Hepatocyte (in vitro differentiated cells): ENCODE results near the gene SLC7A4. TPM values are rescaled to one million over a fixed set of nuclear protein-coding genes. Genes with fewer than 3 reads are reported as not detected.

ENCODE experiments used
- DNase-seq: peaks from one replicate; pipeline ENCODE4 v3.0.0-alpha.2; 2016; ENCODE audit warnings: low spot score
- H2AFZ ChIP-seq: fragments of 200-600 bp; sonication (generic); 2 replicates; pipeline ENCODE4 v1.6.0; 2016; ENCODE audit warnings: antibody characterized with exemption, mild to moderate bottlenecking
- H3K27ac ChIP-seq: fragments of 200-600 bp; sonication (generic); 2 replicates; pipeline ENCODE4 v1.5.1; 2016; ENCODE audit warnings: mild to moderate bottlenecking
- H3K27me3 ChIP-seq: fragments of 200-600 bp; sonication (generic); 2 replicates; pipeline ENCODE4 v1.6.1; 2016
- H3K36me3 ChIP-seq: fragments of 200-600 bp; sonication (generic); replicated peaks from 2 replicates; pipeline ENCODE4 v1.5.1; 2016; ENCODE audit warnings: low read depth; ENCODE audit not compliant: insufficient read depth
- H3K4me1 ChIP-seq: fragments of 200-600 bp; sonication (generic); 2 replicates; pipeline ENCODE4 v1.5.1; 2016; ENCODE audit warnings: mild to moderate bottlenecking, moderate library complexity; ENCODE audit not compliant: insufficient read depth
- H3K4me2 ChIP-seq: fragments of 200-600 bp; sonication (generic); 2 replicates; pipeline ENCODE4 v1.6.0; 2016
- H3K4me3 ChIP-seq: fragments of 200-600 bp; sonication (generic); 2 replicates; pipeline ENCODE4 v1.5.1; 2016; ENCODE audit warnings: mild to moderate bottlenecking
- H3K79me2 ChIP-seq: fragments of 200-600 bp; sonication (generic); 2 replicates; pipeline ENCODE4 v1.6.0; 2017; ENCODE audit warnings: mild to moderate bottlenecking
- H3K9me2 ChIP-seq: fragments of 200-600 bp; sonication (generic); replicated peaks from 2 replicates; pipeline ENCODE4 v1.6.0; 2017; ENCODE audit warnings: mild to moderate bottlenecking; ENCODE audit not compliant: insufficient read depth
- H3K9me3 ChIP-seq: fragments of 200-600 bp; sonication (generic); 2 replicates; pipeline ENCODE4 v1.5.1; 2016; ENCODE audit warnings: low read depth, mild to moderate bottlenecking
- H4K20me1 ChIP-seq: fragments of 200-600 bp; sonication (generic); 2 replicates; pipeline ENCODE4 v1.6.0; 2016; ENCODE audit warnings: mild to moderate bottlenecking; ENCODE audit not compliant: insufficient read depth, poor library complexity, severe bottlenecking
- EZH2 ChIP-seq: fragments of 200-600 bp; sonication (generic); IDR thresholded peaks from 2 replicates; pipeline ENCODE4 v1.6.1; 2016; ENCODE audit warnings: antibody characterized with exemption, mild to moderate bottlenecking, borderline replicate concordance
- EZH2phosphoT487 ChIP-seq: fragments of 200-600 bp; sonication (generic); IDR thresholded peaks from one replicate; pipeline ENCODE4 v1.6.1; 2018; ENCODE audit warnings: antibody characterized with exemption, mild to moderate bottlenecking, low read depth, moderate library complexity; ENCODE audit not compliant: unreplicated experiment, severe bottlenecking
- WGBS: methylation state at CpG from one replicate; pipeline ENCODE4 v1.1.6; 2016; ENCODE audit warnings: low lambda C conversion rate; ENCODE audit errors: missing lambda C conversion rate; 5-methylcytosine and 5-hydroxymethylcytosine counted together
- polyA plus RNA-seq: library from polyadenylated mRNA; unstranded; fragments of >200 nt; fragmentation: Nextera tagmentation; extraction: Ambion mirVana; gene quantifications from 2 replicates; pipeline ENCODE4 v1.2.1, GENCODE V29; 2016
- total RNA-seq: library from RNA; depleted of rRNA; stranded (reverse); fragments of >200 nt; gene quantifications from 2 replicates; pipeline ENCODE4 v1.2.3, GENCODE V29; 2014
- TF ChIP-seq, protein P1 (sequence below): fragments of 200-600 bp; sonication (generic); IDR thresholded peaks from 2 replicates; pipeline ENCODE4 v1.5.1; 2016; ENCODE audit warnings: antibody characterized with exemption, mild to moderate bottlenecking; ENCODE audit not compliant: poor library complexity

SLC7A4 gene
- total and polyA plus RNA-seq, 2 experiments from 2014 or later, result 140 to 494 TPM

DNA sequence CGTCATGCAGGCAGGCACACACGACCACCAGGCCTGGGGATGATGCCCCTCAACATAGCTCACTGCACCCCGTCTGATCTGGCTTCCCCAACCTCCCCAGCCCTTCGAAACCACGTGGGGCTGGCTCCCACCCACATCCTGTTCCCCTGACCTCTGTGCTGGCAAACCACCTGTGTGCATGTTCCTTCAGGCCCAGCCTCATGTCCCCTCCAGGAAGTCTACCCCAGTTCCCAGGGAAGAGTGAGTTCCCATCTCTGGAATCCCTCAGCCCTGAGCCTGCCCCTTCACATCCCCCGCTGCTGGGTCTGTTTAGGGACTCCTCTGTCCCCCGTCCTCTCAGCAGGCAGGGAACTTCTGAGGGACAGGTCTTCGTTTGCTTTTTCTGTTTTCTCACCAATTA is 7.1 kb downstream of the SLC7A4 start:
- 77% methylated on average over 8 of the region's 8 CpGs for WGBS
- Histone ChIP-seq H4K20me1 (no peaks in the 10 kb centered on the region), H3K4me1 (no peaks in the 10 kb centered on the region), H2AFZ (no peak overlapping the region), H3K36me3 (no peaks in the 10 kb centered on the region), H3K9me3 (no peaks in the 10 kb centered on the region), H3K79me2 (no peaks in the 10 kb centered on the region), H3K4me2 (no peak overlapping the region), H3K27me3 (no peaks in the 10 kb centered on the region), H3K9me2 (no peaks in the 10 kb centered on the region), H3K27ac (no peak overlapping the region), H3K4me3 (no peak overlapping the region)
- no peak for DNase-seq
- TF ChIP-seq EZH2phosphoT487 (no peak), EZH2 (no peak)
- TF ChIP-seq, protein P1, sequence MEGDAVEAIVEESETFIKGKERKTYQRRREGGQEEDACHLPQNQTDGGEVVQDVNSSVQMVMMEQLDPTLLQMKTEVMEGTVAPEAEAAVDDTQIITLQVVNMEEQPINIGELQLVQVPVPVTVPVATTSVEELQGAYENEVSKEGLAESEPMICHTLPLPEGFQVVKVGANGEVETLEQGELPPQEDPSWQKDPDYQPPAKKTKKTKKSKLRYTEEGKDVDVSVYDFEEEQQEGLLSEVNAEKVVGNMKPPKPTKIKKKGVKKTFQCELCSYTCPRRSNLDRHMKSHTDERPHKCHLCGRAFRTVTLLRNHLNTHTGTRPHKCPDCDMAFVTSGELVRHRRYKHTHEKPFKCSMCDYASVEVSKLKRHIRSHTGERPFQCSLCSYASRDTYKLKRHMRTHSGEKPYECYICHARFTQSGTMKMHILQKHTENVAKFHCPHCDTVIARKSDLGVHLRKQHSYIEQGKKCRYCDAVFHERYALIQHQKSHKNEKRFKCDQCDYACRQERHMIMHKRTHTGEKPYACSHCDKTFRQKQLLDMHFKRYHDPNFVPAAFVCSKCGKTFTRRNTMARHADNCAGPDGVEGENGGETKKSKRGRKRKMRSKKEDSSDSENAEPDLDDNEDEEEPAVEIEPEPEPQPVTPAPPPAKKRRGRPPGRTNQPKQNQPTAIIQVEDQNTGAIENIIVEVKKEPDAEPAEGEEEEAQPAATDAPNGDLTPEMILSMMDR, result no peak

DNA sequence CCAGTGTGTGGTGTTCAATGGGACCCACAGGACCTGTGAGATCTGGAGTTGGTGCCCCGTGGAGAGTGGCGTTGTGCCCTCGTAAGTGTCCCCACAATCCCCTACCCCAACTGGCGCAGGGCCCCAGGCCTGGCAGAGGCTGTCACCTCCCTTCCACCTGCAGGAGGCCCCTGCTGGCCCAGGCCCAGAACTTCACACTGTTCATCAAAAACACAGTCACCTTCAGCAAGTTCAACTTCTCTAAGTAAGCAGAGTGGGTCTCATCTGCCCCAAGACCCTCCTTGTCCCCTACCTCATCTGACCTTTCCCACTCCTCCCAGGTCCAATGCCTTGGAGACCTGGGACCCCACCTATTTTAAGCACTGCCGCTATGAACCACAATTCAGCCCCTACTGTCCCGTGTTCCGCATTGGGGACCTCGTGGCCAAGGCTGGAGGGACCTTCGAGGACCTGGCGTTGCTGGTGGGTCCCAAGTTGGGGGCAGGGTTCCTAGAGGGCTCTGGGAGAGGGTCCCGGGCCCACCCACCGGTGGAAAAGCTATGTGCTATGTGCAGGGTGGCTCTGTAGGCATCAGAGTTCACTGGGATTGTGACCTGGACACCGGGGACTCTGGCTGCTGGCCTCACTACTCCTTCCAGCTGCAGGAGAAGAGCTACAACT is 9.3 kb downstream of the SLC7A4 start:
- Histone ChIP-seq H3K4me1 (no peaks in the 10 kb centered on the region), H3K27me3 (no peaks in the 10 kb centered on the region), H3K4me3 (no peak overlapping the region), H3K9me3 (no peaks in the 10 kb centered on the region), H2AFZ (no peak overlapping the region), H3K79me2 (no peaks in the 10 kb centered on the region), H3K4me2 (no peak overlapping the region), H3K9me2 (no peaks in the 10 kb centered on the region), H4K20me1 (no peaks in the 10 kb centered on the region), H3K36me3 (no peaks in the 10 kb centered on the region), H3K27ac (no peak overlapping the region)
- 84% methylated on average over 13 of the region's 13 CpGs for WGBS
- no peak for DNase-seq
- TF ChIP-seq EZH2phosphoT487 (no peak), EZH2 (no peak)
- TF ChIP-seq, protein P1, result no peak

GRCh38 chr22:21022507-21022906 is 9.9 kb downstream of the SLC7A4 start:
- TF ChIP-seq, protein P1, result no peak
- no peak for TF ChIP-seq EZH2
- no peak for TF ChIP-seq EZH2phosphoT487
- Histone ChIP-seq H2AFZ (no peak overlapping the region), H4K20me1 (no peaks in the 10 kb centered on the region), H3K79me2 (no peaks in the 10 kb centered on the region), H3K27me3 (no peaks in the 10 kb centered on the region), H3K9me2 (no peaks in the 10 kb centered on the region), H3K4me3 (no peak overlapping the region), H3K4me1 (no peaks in the 10 kb centered on the region), H3K4me2 (no peak overlapping the region), H3K9me3 (no peaks in the 10 kb centered on the region), H3K27ac (no peak overlapping the region), H3K36me3 (no peaks in the 10 kb centered on the region)
- 86% methylated on average over 9 of the region's 10 CpGs for WGBS
- no peak for DNase-seq
